HG02571 (cell line): ENCODE measurements around the gene RTKN.

ENCODE experiments used
- ATAC-seq: cut with Tn5 transposase; IDR thresholded peaks from one replicate; pipeline ENCODE4 v1.9.1; 2021; ENCODE audit warnings: mild to moderate bottlenecking, moderate library complexity; ENCODE audit not compliant: unreplicated experiment

RTKN gene

DNA sequence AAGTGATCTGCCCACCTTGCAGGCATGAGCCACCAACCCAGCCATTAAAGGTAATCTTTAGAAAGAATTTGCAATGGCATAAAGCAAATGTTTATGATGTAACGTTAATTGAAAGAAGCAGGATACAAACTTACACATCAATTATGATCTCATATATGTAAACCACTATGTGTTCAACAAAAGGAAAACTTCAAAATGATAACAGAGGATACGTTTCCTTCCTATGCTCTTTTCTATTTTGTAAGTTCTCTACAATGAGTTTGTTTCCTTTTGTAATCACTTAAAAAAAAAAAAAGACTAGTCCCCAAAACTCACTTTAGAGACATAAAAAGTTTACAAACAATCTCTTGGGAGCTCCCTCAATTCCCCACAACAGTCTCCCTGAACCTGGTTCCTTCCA is 21.7 kb downstream of the RTKN start:
- ATAC-seq = no peak

DNA sequence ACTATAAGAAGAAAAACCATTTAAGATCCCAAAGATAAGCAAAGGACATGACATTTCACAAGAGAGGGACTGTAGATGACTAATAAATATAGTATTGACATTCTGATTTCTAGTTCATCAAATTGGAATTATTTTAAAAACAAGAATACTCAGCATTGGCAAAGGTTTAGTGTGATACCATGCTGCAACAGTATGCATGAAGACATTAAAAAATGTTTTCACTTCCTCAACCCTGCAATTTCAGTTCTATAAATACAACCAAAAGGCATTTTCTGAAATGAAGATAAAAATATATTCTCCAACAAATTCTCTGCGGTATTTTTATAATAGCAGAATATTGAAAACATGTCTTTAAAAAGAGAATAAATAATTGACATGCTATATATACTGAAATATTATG is 22.4 kb downstream of the RTKN start:
- ATAC-seq = no peak

DNA sequence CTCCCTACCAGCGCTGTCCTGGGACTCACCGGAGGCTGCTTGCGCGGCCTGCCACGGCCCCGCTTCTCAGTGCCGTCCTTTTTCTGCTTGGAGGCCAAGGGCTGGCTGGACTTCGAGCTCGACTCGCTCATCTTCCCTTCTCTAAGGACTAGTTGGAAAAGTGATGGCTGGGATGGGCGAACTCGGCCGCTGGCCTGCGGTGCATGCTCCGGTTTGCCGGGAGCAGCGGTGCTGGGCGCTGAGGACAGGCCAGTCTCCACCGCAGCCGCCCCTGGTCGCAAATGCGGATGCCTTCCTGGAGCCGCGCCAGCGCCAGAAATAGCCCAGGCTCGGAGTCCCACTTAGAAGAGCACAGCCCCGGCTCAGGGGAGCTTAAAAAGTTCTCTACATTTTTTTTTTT is 23.4 kb downstream of the RTKN start:
- ATAC-seq = no peak

DNA sequence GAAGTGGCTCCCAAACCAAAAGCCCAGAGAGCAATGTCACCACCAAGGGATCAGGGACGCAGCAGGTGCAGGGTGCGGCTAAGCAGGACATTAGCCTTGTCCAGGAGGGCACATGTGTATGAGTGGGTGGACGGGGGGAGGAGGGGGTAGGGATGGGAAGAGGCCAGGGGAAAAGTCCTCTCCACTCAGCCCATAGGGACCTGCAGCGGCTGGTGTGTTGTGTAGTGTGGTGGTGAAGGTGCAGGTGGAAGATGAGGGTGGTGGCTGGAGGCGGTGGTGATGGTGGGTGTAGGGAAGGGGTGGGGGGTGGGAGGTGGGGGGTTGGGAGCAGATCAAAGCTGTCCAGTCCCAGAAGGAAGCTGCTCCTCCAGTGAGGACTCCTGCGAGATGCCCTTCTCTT is 24.0 kb downstream of the RTKN start:
- no peak for ATAC-seq

DNA sequence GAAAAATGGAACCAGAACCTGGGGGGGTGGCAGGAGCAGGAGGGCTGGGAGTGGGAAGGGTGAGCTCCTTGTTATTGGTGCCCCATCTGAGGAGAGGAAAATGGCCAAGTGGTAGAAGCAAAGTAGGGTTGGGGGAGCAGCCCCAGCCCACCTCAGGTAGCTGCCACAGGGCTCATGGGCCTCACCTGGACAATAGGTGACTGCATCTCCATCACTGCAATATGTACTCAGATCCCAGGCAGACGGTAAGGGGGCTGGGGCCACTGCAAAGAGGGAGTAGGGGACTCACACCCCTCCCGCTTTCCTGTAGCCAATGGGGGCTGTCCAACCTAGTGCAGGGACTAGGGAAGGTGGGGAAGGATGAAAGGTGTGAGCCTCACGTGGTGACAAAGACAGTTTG is 24.5 kb downstream of the RTKN start:
- no peak for ATAC-seq

DNA sequence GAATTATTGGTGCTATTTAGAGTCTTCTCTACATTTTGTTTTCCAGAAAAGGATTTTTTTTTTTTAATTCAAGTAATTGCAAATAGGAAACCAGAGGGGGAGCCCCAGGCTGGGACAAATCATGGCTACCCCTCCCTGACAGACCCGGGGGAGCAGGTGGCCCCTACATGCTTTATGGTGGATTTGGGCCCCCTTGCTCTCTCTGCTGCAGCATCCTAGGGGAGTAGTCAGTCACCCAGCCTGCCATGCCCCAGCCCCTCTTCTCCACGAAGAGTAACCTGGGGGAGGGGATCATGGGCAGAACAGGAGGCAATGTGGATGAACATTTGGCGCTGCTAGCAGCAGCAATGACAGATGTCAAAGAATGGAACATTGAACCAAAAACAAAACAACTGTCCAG is 25.0 kb downstream of the RTKN start:
- ATAC-seq = no peak

DNA sequence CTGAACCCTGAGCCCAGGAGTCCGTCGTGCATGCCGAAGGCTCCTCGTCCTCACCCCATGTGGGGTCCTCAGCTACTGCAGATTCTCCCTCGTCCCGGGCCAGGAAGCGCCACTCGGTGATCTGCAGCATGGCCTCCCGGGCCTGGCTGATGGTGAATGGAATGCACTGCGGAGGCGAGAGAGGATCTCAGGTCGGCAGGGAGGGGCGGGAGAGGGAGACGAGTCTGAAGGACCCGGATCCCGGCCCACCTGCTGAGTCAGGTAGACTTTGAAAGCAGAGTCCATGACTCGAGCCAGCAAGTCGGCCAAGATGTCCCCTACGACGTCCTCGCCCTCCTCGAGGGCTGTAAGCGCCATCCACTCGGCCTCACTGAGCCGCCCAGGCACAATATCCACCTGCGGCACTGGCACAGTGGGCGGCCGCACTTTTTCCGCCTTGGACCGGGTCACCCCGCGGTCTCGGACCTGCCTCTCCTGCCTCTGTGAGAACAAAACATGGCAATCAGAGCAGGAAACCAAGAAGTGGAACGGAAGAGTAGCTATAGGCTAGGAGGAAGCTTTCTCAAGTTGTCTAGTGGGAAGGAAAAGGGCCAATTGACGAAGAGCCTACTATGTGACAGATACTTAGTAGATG is 25.9 kb downstream of the RTKN start:
- ATAC-seq = no peak

DNA sequence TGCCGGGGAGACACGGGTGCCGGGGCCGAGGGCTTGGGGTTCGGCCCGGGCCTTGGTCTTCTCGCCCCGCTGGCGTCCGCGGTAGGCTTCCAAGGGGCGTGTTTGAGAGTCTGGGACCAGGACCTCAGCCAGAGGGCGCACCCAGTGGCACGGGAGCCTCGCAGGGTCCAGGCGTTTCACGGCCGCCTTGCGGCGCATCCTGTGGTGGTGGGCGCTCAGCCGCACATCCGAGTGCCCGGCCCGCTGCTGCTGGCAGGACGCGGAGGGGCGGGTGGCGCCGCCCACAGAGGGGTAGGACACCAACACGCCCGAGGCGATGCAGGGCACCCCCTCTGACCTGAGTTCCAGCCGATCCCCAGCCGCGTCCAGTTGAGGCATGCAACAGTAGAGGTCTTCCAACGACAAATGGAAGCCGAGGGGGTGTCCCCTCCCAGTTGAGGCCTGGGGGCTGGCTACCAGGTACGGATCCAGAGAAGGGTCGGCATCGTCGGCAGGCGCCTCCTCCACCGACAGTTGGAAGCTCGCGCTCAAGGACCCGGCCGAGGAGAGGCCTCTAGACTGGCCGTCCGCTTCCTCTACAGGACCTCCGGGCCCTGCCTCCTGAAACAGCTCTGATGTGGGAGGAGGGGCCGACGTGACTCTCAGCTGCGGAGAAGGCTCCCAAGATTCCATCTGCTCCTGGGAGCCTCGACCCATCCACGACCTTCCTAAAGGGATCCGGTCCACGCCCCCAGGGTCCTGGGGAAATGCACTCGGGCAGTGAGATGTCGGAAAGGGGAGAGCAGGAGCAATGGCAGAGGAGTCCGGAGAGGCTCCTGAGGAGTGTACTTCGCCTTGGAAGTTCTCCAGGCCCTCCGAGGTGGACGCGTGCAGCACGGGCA is 26.6 kb downstream of the RTKN start:
- no peak for ATAC-seq

DNA sequence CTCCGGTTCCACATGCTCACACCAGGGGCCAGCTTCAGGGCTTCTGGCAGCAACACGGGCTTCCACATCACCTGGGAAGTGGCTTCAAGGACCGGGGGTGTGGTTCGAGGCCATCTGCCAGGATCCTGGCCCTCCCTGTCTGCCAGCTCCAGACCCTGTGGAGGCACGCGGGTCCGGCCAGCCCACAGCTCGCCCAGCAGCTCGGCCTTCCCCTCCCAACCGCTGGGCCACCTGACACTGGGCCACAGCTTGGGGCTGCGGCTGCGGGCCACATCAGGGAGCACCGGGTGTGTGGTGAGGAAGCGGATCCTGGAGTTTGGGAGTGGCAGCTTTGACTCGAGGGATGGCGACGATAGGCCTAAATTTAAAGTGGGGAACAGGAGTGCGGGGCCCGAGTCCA is 27.3 kb downstream of the RTKN start:
- no peak for ATAC-seq

DNA sequence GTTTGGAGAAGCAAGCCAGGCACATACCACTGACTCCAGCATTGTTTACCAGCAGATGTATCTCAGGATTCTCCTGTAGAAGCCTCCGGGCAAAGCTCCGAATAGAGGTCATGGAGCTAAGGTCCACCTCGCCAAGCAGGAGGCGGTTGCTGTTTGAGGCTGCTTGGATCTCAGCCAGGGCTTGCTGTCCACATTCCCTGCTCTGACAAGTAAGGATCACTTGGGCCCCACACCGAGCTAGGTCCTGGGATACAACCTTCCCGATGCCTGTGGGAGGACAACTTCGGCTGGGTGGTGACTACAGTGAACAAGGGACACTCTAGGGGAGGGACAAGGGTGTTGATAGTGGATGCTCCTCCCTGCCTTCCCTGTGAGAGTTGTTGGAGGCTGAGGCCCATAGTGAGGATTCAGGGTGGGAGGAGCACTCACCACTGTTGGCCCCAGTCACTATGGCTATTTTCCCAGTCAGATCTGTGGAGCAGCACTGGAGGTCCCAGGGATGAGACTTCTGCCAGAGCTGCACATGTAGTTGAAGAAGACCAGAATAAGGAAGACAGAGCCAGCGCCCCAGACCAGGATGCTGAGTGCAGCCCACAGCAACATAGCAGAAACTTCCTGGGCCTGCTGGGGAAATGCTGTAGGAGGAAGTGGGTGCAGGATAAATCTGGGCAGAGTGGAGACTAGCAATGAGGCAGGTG is 28.6 kb downstream of the RTKN start:
- ATAC-seq = no peak

DNA sequence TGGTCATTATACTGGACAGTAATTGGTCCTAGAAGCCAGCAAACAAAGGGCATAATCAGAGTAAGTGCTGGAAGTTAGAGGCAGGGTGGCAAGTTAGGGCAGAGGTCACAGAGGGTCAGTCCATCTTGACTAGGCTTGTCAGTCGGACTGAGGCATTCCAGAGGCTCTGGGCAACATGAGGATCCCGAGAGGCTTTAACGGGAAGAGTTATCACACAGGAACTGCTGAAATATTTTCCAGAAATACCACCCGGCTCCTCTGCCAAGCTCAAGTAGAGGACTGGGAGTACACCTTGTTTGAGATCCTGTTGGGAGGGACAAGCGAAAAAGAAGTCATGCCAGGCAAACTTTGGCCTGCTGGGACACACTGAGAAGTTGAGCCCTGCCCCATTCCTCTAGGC is 34.1 kb downstream of the RTKN start:
- ATAC-seq = no peak

DNA sequence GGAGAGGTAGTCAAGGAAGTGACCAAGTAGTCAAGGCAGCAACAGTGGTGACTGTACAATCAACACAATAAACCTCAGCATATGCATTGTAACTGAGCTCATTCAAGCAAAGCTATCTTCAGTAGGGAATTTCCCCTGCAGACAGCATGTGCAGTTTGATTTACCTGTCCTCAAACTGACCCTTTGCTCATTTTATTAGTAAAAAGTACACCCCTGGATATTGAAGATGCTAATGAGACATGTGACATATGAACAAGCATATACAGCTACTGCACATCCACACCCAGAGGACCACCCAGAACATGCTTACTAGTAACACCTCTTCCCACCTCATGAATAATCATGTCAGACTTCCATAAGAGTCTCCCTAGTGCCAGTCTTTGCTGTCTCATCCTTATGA is 35.7 kb downstream of the RTKN start:
- no peak for ATAC-seq

DNA sequence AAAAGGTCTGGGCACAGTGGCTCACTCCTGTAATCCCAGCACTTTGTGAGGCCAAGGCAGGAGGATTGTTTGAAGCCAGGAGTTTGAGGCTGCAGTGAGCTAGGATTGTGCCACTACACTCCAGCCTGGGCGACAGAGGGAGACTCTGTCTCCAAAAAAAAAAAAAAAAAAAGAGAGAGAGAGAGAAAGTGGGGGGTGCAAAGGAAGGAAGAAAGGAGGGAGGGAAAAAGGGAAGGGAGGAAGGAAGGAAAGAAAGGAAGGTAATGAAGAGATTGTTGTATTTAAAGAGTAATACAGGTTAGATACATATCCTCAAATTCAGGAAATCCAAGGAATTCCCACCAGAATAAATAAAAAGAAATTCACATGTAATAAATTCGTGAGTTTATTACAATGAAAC is 39.8 kb downstream of the RTKN start:
- ATAC-seq = no peak

DNA sequence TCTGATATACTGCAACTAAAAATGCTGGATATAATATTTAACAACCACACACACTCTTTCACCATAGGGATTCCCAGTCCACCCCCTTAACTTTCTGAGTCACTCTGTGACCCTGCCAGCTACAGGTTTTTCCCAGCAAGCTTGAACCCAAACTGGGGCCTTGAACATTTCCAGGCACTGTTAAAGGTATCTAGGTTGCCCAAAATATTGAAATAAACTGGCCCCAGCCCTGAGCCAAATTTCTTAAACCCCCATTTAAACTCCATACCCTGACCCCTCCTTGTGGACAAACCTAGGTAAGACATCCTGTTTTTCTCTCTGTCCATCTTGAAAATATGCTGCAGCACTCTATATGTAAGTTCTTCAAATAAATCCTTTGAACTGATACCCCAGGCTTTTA is 42.0 kb downstream of the RTKN start:
- ATAC-seq = no peak

DNA sequence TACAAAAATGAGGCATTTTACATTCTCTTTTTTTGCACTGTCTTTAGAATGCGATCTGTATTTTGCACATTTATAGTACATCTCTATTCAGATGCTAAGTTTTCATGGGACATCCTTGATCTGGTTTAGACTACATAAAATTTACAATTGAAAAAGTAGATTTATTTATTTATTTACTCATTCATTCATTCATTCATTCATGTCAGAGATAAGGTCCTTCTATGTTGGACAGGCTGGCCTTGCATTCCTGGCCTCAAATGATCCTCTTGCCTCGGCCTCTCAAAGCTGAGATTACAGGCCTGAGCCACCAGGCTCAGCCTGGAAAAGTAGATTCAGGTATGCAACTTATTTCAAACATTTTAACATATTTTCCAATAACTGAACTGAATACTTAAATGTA is 45.6 kb downstream of the RTKN start:
- no peak for ATAC-seq

DNA sequence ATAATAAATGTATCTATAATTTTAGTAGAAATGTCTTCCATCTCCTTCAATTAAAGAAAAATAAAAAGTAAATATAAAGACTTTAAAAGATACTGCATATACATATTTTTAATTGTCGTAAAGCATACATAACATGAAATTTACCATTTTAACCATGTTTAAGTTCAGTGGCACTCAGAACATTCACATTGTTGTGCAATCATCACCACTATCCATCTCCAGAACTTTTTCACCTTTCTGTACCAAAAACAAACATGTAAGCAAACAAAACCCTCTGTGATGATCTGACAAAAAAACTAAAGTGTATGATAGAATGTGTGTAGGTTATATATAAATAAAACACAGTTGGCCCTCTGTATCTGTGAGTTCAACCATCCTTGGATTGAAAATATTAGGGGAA is 48.2 kb downstream of the RTKN start:
- ATAC-seq = no peak

DNA sequence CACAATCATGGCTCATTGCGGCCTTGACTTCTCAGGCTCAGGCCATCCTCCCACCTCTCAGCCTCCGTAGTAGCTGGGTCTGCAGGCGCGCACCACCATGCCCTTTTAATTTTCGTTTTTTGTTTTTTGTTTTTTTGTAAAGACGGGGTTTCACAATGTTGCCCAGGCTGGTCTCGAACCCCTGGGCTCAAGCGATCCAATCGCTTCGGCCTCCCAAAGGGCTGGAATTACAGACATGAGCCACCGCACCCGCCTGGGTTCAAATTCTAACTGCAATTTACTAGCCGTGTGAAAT is 49.3 kb downstream of the RTKN start:
- ATAC-seq = no peak

DNA sequence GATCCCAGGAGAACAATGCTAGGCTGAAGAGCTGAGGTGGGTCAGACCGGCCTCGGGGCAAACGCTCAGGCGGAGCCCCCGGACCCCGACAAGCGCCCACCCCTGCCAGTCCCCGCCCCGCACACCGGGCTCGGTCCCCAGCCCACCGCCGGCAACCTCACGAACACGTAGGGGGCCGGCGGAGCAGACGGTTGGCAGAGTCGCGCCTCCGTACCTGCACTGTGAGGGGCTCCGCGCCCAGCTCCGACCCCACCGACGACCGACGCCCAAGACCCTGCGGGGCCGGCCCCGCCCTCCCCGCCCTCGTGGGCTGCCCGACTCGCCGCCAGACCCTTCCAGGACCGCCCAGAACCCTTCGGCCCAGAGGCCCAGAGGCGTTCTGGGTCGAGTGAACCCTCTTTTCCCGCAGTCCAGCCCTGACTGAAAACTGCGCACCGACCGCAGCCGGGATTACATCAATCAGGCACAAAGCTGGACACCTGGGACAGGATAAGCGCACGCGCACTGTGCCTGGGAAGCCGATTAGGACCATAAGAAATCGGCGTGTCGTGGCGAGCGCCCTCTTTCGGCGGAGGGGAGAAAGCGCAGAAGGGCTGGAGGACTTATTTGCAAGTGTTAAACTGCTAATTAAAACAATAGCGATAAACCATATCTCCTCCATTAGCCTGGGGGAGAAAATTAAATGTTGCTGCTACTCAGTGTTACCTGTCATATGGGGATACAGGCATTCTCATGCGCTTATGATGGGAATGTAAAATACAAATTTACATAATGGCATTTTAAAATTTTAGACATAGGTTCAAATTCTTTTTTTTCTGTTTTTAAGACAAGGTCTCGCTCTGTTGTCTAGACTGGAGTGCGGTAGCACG is 49.9 kb downstream of the RTKN start:
- ATAC-seq = peak; percentile 56

DNA sequence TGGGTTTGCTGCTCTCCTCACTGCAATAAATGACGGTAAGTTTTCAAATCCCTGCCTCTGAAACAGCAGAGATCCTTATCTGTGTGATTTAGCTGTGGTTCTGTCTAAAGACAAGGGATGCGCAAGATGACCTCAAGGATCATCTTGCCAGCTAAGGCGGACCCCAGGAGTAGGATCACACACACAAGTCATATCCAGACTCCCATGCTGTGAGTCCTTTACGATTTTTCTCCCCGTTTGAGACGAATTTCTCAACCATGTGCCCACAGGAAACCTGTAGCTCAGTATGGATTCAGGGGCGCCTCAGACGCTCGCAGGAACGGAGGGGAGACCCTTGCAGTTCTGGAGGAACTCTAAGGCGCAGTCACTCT is 50.5 kb downstream of the RTKN start:
- peak; percentile 16 for ATAC-seq

DNA sequence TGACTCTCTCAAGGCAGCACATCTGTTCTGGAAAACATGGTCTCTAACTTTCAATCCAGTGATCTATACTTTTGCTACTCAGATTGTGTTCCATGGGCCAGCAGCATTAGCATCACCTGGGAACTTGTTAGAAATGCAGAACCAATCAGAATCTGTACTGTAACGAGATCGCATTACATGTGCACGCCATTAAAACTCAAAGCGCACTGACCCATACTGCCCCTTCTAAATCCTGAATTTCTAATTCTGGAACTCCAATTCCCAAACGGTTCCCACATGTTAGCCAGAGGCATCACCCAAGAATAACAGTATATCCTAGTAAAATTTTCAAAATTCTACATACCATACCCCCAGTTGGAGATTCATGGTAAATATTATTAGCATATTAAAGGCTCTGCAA is 51.1 kb downstream of the RTKN start:
- no peak for ATAC-seq

DNA sequence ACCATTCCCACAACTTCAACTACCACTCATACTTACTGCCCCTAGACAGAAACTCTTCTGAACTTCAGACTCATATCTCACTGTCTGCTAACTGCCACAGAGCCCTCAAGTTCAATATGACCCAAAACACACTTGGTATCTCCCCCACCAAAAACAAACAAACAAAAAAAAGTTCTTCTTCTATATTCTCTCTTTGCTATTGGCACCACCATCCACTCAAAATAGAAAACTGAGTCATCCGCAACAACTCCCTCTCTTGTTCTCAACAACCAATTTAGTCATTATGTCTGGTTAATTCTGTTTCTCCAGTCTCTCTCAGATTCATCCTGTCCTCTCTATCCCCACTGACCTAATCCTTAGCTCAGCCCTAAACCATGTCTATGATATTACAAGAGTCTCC is 54.4 kb downstream of the RTKN start:
- no peak for ATAC-seq
